Measurements from ENCODE around the gene RUNX1.

DNA sequence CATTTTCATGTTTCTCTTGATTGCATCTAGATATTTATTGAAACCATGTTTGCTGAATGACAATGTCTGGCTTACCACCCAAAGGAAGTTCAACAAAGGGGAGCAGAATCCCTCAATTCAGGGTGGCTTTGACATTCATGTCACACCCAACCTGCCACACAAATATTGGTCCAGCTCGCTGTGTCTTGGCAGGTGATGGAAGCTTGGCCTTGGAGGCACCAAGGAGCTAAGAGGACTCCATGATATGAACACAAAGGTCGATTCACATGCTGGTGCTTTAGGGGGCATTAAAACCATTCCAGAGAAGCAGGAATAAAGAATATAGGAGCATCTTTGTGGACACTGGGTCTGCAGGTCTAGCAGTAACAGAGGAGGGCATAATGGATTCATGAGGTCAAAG lies 114.8 kb downstream of the RUNX1 start:
- TF ChIP-seq POLR2AphosphoS5 (IDR thresholded peaks at IDR 0.05; ENCODE audit: low read depth, low read length) (no peak), GABPA (IDR thresholded peaks at IDR 0.05; ENCODE audit: low read depth) (no peak), FOXJ3 (CRISPR knock-in tag; IDR thresholded peaks at IDR 0.05) (no peak), YY1 (IDR thresholded peaks at IDR 0.05; ENCODE audit: low read depth) (no peak), EZH2phosphoT487 (IDR thresholded peaks at IDR 0.05; ENCODE audit: borderline replicate concordance, low read depth) (no peak), FOXM1 (IDR thresholded peaks at IDR 0.05; ENCODE audit: low read depth) (no peak), SIN3A (IDR thresholded peaks at IDR 0.05; ENCODE audit: borderline replicate concordance, low read depth, low read length) (no peak), TAF1 (IDR thresholded peaks at IDR 0.05; ENCODE audit: borderline replicate concordance, low read depth, low read length) (no peak)
- TF ChIP-seq, protein P1, sequence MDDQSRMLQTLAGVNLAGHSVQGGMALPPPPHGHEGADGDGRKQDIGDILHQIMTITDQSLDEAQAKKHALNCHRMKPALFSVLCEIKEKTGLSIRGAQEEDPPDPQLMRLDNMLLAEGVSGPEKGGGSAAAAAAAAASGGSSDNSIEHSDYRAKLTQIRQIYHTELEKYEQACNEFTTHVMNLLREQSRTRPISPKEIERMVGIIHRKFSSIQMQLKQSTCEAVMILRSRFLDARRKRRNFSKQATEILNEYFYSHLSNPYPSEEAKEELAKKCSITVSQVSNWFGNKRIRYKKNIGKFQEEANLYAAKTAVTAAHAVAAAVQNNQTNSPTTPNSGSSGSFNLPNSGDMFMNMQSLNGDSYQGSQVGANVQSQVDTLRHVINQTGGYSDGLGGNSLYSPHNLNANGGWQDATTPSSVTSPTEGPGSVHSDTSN (IDR thresholded peaks at IDR 0.05): no peak
- TF ChIP-seq, protein P2, sequence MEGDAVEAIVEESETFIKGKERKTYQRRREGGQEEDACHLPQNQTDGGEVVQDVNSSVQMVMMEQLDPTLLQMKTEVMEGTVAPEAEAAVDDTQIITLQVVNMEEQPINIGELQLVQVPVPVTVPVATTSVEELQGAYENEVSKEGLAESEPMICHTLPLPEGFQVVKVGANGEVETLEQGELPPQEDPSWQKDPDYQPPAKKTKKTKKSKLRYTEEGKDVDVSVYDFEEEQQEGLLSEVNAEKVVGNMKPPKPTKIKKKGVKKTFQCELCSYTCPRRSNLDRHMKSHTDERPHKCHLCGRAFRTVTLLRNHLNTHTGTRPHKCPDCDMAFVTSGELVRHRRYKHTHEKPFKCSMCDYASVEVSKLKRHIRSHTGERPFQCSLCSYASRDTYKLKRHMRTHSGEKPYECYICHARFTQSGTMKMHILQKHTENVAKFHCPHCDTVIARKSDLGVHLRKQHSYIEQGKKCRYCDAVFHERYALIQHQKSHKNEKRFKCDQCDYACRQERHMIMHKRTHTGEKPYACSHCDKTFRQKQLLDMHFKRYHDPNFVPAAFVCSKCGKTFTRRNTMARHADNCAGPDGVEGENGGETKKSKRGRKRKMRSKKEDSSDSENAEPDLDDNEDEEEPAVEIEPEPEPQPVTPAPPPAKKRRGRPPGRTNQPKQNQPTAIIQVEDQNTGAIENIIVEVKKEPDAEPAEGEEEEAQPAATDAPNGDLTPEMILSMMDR (IDR thresholded peaks at IDR 0.05): no peak
- TF ChIP-seq, protein P3, sequence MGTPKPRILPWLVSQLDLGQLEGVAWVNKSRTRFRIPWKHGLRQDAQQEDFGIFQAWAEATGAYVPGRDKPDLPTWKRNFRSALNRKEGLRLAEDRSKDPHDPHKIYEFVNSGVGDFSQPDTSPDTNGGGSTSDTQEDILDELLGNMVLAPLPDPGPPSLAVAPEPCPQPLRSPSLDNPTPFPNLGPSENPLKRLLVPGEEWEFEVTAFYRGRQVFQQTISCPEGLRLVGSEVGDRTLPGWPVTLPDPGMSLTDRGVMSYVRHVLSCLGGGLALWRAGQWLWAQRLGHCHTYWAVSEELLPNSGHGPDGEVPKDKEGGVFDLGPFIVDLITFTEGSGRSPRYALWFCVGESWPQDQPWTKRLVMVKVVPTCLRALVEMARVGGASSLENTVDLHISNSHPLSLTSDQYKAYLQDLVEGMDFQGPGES (IDR thresholded peaks at IDR 0.05; ENCODE audit: low read depth, low read length): no peak
- TF ChIP-seq, protein P4, sequence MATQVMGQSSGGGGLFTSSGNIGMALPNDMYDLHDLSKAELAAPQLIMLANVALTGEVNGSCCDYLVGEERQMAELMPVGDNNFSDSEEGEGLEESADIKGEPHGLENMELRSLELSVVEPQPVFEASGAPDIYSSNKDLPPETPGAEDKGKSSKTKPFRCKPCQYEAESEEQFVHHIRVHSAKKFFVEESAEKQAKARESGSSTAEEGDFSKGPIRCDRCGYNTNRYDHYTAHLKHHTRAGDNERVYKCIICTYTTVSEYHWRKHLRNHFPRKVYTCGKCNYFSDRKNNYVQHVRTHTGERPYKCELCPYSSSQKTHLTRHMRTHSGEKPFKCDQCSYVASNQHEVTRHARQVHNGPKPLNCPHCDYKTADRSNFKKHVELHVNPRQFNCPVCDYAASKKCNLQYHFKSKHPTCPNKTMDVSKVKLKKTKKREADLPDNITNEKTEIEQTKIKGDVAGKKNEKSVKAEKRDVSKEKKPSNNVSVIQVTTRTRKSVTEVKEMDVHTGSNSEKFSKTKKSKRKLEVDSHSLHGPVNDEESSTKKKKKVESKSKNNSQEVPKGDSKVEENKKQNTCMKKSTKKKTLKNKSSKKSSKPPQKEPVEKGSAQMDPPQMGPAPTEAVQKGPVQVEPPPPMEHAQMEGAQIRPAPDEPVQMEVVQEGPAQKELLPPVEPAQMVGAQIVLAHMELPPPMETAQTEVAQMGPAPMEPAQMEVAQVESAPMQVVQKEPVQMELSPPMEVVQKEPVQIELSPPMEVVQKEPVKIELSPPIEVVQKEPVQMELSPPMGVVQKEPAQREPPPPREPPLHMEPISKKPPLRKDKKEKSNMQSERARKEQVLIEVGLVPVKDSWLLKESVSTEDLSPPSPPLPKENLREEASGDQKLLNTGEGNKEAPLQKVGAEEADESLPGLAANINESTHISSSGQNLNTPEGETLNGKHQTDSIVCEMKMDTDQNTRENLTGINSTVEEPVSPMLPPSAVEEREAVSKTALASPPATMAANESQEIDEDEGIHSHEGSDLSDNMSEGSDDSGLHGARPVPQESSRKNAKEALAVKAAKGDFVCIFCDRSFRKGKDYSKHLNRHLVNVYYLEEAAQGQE (IDR thresholded peaks at IDR 0.05; ENCODE audit: low read depth, low read length): no peak
- TF ChIP-seq, protein P5, sequence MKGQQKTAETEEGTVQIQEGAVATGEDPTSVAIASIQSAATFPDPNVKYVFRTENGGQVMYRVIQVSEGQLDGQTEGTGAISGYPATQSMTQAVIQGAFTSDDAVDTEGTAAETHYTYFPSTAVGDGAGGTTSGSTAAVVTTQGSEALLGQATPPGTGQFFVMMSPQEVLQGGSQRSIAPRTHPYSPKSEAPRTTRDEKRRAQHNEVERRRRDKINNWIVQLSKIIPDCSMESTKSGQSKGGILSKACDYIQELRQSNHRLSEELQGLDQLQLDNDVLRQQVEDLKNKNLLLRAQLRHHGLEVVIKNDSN (IDR thresholded peaks at IDR 0.05; ENCODE audit: borderline replicate concordance, low read depth): no peak
- TF ChIP-seq, protein P6, sequence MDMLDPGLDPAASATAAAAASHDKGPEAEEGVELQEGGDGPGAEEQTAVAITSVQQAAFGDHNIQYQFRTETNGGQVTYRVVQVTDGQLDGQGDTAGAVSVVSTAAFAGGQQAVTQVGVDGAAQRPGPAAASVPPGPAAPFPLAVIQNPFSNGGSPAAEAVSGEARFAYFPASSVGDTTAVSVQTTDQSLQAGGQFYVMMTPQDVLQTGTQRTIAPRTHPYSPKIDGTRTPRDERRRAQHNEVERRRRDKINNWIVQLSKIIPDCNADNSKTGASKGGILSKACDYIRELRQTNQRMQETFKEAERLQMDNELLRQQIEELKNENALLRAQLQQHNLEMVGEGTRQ (IDR thresholded peaks at IDR 0.05; ENCODE audit: borderline replicate concordance, low read depth, low read length): no peak
